ENCODE data around the gene GADD45G.

The GADD45G gene

DNA sequence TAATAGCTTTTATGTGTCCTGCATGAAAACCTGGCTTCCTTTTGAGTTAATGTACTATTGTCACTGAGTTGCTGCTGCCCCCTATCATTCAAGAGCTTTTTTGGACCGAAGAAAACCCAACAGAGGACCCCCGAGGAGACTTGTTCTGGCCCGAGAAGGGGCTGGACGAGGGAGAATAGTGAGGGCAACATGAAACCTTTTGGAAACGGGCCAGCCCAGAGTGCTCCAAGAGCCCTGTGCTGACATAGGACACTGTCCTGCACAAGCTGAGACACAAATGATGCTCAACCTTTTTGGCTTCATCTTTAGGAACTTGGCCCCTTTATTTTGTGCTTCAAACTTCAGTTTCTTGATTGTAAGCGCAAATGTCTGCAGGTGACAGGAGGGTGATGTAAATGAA lies 4.0 kb upstream of the GADD45G start:
- TF ChIP-seq, protein P1, sequence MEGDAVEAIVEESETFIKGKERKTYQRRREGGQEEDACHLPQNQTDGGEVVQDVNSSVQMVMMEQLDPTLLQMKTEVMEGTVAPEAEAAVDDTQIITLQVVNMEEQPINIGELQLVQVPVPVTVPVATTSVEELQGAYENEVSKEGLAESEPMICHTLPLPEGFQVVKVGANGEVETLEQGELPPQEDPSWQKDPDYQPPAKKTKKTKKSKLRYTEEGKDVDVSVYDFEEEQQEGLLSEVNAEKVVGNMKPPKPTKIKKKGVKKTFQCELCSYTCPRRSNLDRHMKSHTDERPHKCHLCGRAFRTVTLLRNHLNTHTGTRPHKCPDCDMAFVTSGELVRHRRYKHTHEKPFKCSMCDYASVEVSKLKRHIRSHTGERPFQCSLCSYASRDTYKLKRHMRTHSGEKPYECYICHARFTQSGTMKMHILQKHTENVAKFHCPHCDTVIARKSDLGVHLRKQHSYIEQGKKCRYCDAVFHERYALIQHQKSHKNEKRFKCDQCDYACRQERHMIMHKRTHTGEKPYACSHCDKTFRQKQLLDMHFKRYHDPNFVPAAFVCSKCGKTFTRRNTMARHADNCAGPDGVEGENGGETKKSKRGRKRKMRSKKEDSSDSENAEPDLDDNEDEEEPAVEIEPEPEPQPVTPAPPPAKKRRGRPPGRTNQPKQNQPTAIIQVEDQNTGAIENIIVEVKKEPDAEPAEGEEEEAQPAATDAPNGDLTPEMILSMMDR (conservative IDR thresholded peaks at IDR 0.05), result no peak
- no peak overlapping the region for H3K27ac ChIP-seq

DNA sequence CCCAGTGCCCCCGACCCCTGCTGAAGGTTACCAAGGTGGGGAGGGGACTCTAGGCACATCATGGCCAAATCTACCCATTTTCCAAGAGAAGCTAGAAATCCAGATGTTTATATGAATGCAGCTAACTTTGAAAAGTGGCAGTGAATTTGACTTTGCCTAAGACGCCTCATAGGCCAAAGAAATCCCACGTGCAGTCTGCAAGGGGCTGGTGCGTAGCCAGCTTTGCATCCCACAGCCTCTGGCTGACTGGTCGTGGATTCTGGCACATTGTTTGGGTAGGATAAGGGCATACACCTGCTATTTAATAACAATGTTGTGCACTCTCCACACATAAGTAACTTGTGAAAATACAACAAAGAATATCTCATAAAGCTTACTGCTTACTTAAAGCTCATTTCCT lies 3.5 kb upstream of the GADD45G start:
- H3K27ac ChIP-seq, result no peak overlapping the region
- TF ChIP-seq, protein P1 (conservative IDR thresholded peaks at IDR 0.05), result no peak

DNA sequence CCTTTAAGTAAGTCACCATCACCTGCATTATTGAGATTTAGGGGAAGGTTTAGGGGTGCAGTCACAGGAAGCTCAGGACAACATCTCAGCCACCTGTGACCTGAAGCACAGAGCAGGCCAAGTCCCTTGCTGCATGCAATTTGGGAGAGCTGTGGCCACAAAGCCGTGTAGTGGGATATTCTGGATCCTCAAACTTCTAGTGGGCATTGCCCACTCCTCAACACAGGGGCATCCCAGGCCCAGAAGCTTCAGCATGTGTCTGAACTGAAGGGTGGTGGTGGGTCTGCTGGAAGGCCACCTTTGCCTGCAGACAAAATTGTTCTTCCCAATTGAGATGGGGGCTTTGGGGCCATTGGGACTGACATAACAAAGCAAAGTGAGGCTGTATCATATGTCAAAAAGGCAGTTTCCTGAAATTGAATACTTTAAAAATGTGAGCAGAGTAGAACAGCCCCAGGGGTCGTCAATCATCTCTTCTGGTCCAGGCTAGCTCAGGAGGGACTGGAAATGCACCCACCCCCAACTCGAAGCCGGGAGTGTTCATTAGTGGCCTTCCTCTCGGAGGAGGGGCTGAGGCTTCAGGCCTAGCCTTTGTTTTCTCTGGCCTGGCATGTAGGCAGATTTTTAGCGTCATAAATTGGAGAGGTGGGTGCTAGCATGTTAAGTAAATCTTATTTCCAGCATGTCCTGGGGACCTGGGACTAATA lies 2.8 kb upstream of the GADD45G start:
- TF ChIP-seq, protein P1 (conservative IDR thresholded peaks at IDR 0.05), result no peak
- H3K27ac ChIP-seq, result no peak overlapping the region

DNA sequence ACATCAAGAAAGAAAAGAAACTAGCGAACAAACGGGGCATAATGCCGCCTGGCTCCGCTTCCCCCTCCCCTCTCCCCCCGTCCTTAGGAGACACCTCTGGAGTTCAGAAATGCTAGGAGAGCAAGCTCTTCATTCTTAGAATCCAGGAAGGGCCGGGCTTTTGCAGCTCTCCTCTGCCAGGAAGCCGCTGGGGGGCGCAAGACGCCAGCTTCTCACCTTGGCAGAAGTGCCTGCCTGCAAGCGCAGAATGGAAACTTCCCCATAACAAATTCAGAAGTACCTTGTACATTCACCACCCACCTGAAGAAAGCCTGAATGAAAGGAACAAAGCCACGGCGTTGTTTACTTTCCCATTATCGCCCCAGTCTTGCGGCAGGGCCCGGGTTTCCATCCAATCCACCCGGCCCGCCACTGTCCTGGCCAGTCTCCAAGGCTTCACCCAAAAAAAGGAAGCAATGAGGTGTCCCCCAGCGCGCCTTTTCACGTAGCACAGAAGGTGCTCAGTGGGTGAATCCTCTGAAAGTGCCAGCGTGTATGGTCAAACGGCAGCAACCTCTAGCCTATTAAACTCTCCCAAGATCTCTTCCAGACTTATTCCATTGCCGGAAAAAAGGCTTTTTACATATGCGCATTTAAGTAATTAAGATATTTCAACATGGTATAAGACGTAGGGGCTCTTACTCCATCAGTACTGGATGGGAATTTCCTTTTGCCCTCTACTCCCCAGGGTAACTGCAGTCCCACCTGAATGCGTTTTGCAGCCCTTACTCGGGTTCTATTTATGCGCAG lies 1.6 kb upstream of the GADD45G start:
- TF ChIP-seq, protein P1 (conservative IDR thresholded peaks at IDR 0.05), result peak; percentile 92
- peak overlapping the region; percentile 94 for H3K27ac ChIP-seq

DNA sequence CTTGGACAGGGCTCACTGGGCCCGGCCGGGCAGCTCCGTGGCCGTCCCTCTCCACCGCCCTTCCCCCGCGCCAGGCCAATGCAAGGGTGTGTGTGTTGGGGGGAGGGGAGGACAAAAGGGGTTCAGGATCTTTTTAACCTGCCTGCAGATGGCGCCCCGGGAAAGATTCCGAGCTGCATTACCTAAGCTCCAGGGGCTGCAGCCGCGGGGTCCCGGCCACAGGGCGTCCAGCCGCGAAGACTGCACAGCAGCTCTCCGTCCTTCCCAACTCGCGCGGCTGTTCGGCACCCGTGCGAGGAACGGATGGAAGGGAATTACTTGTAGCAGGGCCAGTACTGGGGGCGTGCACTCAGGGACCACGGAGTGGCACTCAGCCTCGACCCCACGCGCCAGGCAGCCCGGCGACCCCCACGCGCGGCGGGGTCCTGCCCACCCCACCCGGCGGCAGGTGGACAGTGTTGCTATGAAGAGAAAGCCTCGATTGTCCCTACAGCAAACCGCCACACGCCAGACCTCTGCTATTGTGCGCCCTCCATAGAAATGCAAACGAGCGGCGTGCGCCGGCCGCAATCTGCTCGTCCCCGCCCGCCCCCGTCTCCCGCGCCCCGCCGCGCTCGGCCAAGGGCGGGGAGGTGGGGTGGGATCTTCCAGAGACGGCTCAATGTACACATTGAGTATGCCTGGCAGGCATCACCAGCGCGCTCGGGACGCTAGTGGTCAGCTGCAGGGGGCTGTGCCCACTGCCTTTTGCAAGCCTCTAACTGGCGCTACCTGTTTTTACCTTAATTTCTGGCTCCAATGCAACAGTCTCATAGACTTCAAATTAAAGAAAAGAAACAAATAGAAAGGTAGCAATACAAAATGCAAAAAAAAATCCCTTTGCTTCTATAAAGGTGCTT lies 796 bp upstream of the GADD45G start:
- peak overlapping the region; percentile 94 for H3K27ac ChIP-seq
- TF ChIP-seq, protein P1 (conservative IDR thresholded peaks at IDR 0.05), result peak; percentile 19; the same call in 1 of the 2 replicates

DNA sequence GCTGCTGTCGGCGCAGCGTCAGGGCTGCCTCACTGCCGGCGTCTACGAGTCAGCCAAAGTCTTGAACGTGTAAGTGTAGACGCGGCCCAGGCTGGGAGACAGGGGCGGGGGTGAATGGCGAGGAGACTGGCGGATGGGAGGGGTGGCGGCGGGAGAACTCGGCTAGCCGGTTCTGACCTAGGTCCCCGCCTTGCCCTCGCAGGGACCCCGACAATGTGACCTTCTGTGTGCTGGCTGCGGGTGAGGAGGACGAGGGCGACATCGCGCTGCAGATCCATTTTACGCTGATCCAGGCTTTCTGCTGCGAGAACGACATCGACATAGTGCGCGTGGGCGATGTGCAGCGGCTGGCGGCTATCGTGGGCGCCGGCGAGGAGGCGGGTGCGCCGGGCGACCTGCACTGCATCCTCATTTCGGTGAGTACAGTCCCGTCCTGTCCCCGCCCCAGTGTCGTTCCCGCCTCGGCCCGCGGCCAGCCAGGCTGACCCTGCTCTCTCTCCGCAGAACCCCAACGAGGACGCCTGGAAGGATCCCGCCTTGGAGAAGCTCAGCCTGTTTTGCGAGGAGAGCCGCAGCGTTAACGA lies 745 bp downstream of the GADD45G start:
- peak overlapping the region; percentile 94 for H3K27ac ChIP-seq
- TF ChIP-seq, protein P1 (conservative IDR thresholded peaks at IDR 0.05), result no peak
